Sciatic nerve (tissue), 2 donors: ENCODE results near the gene SIK1. TPM values are rescaled to one million over a fixed set of nuclear protein-coding genes. Genes with fewer than 3 reads are reported as not detected.

ENCODE experiments used
- ATAC-seq: fragments of 200-7000 bp; cut with Tn5 transposase; one replicate; pipeline ENCODE4 v1.9.1; 2020; ENCODE audit warnings: mild to moderate bottlenecking, moderate library complexity
- DNase-seq: peaks from one replicate; pipeline ENCODE4 v3.0.0-alpha.2; 2020; ENCODE audit warnings: low spot score
- intact Hi-C: fragments of 100-400 bp; cut with DNase I; formaldehyde crosslinking; loops from one replicate; pipeline ENCODE4 v1.14.2; 2022
- total RNA-seq: library from RNA; stranded (reverse); fragmentation: NEBNext Ultra II Directional; extraction: Animal tissue kit (Norgen Biotek cat#: 25700); gene quantifications from one replicate; pipeline ENCODE4 v1.2.1, GENCODE V29; 2021
- donor health status: DM: no; HTN: no; CAD: no.
- donor health status: DM: no; HTN: no; CAD: no.

Gene SIK1
- total RNA-seq, 1 donor from 2014 or later: 59.9 TPM

- DNase-seq (no peak), ATAC-seq (no peak)
- intact Hi-C loops: no loop called here
Measured at GRCh38 chr21:43372663-43373361, 54.1 kb downstream of the SIK1 start.

DNA sequence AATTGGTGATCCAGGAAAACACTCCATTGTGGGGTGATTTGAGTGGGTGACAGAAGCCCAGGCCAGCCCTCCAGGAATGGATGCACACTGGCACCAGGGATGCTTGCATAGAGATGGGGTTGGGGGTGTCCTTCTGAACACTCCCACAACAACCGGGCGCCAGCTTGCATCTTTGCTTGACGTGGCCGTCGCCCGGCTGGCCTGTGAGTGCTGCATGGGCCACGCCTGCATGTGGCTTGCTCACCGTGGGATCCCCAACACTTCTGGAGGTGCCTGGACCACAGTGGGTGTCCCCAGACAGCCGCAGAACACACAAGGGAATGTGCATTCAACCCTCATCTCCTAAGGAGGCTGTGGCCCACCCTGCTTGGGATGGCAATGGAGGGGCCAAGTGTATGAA lies 55.1 kb downstream of the SIK1 start:
- no peak for ATAC-seq
- no peak for DNase-seq
- intact Hi-C loops: no loop called here

DNA sequence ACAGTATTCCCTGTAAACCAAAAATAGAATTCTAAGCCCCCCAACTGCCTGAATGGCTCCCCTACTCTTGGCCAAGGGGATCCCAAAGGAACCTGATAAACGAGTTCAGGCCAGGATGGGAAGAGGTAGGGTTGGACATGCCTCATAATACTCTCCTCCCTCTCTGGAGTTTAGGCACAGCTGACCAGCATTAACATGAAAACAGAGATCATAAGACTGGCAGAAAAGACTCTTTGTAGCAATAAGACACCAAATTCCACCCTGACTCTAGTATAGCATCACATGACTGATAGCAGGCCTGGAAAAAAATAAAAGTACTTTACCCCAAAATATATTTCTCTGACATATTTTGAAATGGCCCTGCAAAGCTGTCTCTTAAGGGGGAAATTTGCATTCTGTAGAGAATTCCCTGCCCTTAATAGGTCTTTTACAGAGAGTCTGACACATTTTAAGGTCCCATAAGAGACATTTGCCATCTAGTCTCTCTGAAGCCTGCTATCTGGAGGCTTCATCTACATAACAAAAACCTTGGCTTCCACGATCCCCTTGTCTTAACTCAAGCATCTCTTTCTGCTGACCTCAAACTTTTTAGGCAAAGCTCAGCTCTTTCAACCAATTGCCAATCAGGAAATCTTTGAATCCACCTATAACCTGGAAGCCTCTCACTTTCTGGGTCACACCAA lies 55.9 kb downstream of the SIK1 start:
- DNase-seq: no peak
- no peak for ATAC-seq
- intact Hi-C loops: no loop called here

GRCh38 chr21:43370091-43370658 lies 56.8 kb downstream of the SIK1 start:
- intact Hi-C loops: no loop called here
- ATAC-seq: no peak
- DNase-seq: no peak

GRCh38 chr21:43369596-43370090 lies 57.3 kb downstream of the SIK1 start:
- no peak for ATAC-seq
- intact Hi-C loops: no loop called here
- DNase-seq: no peak

GRCh38 chr21:43369124-43369523 lies 57.8 kb downstream of the SIK1 start:
- DNase-seq: no peak
- intact Hi-C loops: no loop called here
- ATAC-seq: peak; percentile 23

DNA sequence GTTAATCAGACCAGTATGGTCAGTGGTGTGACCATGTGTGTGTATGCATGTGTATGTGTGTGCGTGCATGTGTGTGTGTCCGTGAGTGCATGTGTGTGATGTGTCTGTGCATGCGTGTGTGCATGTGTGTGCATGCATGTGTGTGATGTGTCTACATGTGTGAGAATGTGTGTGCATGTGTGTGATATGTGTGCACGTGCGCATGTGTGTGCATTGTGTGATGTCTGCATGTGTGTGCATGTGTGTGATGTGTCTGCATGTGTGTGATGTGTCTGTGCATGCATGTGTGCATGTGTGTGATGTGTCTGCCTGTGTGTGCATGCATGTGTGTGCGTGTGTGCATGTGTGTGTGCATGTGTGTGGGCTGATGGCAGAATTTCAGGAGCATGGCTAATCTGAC lies 58.2 kb downstream of the SIK1 start:
- ATAC-seq (no peak), DNase-seq (no peak)
- intact Hi-C loops: no loop called here

- DNase-seq: no peak
Measured at GRCh38 chr21:43367859-43368258, 59.1 kb downstream of the SIK1 start.

GRCh38 chr21:43367296-43367695 lies 59.6 kb downstream of the SIK1 start:
- intact Hi-C loops: no loop called here
- ATAC-seq: peak; percentile 16
- DNase-seq: no peak

More at GRCh38 chr21:43367859-43368258, 59.1 kb downstream of the SIK1 start:
- no peak for ATAC-seq
- intact Hi-C loops: no loop called here

DNA sequence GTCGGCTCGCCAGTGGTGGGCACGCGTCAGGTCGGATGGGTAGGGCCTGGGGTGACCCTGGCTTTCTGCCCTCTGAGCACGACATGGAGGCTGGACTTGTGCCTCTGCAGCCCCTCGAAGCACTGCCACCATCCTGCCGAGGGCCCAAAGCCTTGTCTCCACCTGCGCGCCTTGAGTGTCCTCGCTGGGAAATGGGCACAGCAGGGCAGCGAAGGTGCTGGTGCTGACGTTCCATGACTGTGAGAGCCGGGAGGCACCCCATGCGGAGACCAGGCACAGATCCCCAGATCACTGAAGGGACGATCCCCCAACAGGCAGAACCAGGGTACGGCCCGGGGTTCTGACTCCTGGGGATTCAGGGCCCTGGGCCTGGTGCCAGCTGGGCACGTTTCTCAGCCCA lies 60.3 kb downstream of the SIK1 start:
- no peak for ATAC-seq
- DNase-seq: no peak
- intact Hi-C loops: no loop called here

GRCh38 chr21:43365611-43366426 lies 61.1 kb downstream of the SIK1 start:
- ATAC-seq (no peak), DNase-seq (no peak)
- intact Hi-C loops: no loop called here

- intact Hi-C loops: no loop called here
- DNase-seq: no peak
- no peak for ATAC-seq
Measured at GRCh38 chr21:43364851-43365424, 62.0 kb downstream of the SIK1 start.

Other genes starting within 250 kb of the SIK1 start
- 1.8 TPM for gene HSF2BP, start 232.4 kb upstream of the SIK1 start, total RNA-seq
- gene RRP1B, start 232.4 kb upstream of the SIK1 start, total RNA-seq: 18.1 TPM